ENCODE data around the gene PACRG.

DNA sequence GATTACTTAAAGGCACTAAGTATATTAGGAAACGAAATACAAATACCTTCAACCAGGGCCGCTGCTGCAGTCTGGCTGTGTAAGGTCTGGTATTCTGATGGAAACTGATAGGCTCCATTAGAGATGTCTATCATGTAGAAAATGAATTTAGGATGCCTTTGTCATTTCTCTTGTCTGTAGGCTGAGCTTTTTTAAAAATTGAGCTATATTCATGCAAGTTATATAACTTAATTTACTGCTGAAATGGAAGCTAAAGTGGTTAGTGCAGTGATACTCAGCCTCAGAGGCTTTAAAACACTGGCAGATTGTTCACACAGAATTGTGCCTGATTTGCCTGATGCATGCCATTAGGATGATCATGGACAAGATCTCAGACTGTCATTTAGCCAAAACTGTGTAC, 400.6 kb downstream of the PACRG start:
- TF ChIP-seq, protein P1, sequence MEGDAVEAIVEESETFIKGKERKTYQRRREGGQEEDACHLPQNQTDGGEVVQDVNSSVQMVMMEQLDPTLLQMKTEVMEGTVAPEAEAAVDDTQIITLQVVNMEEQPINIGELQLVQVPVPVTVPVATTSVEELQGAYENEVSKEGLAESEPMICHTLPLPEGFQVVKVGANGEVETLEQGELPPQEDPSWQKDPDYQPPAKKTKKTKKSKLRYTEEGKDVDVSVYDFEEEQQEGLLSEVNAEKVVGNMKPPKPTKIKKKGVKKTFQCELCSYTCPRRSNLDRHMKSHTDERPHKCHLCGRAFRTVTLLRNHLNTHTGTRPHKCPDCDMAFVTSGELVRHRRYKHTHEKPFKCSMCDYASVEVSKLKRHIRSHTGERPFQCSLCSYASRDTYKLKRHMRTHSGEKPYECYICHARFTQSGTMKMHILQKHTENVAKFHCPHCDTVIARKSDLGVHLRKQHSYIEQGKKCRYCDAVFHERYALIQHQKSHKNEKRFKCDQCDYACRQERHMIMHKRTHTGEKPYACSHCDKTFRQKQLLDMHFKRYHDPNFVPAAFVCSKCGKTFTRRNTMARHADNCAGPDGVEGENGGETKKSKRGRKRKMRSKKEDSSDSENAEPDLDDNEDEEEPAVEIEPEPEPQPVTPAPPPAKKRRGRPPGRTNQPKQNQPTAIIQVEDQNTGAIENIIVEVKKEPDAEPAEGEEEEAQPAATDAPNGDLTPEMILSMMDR (IDR thresholded peaks at IDR 0.05): no peak
- TF ChIP-seq POLR2AphosphoS5 (IDR thresholded peaks at IDR 0.05; ENCODE audit: low read depth, low read length) (no peak), TCF7L2 (IDR thresholded peaks at IDR 0.05; ENCODE audit: low read depth, low read length) (no peak)
- TF ChIP-seq, protein P2, sequence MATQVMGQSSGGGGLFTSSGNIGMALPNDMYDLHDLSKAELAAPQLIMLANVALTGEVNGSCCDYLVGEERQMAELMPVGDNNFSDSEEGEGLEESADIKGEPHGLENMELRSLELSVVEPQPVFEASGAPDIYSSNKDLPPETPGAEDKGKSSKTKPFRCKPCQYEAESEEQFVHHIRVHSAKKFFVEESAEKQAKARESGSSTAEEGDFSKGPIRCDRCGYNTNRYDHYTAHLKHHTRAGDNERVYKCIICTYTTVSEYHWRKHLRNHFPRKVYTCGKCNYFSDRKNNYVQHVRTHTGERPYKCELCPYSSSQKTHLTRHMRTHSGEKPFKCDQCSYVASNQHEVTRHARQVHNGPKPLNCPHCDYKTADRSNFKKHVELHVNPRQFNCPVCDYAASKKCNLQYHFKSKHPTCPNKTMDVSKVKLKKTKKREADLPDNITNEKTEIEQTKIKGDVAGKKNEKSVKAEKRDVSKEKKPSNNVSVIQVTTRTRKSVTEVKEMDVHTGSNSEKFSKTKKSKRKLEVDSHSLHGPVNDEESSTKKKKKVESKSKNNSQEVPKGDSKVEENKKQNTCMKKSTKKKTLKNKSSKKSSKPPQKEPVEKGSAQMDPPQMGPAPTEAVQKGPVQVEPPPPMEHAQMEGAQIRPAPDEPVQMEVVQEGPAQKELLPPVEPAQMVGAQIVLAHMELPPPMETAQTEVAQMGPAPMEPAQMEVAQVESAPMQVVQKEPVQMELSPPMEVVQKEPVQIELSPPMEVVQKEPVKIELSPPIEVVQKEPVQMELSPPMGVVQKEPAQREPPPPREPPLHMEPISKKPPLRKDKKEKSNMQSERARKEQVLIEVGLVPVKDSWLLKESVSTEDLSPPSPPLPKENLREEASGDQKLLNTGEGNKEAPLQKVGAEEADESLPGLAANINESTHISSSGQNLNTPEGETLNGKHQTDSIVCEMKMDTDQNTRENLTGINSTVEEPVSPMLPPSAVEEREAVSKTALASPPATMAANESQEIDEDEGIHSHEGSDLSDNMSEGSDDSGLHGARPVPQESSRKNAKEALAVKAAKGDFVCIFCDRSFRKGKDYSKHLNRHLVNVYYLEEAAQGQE (IDR thresholded peaks at IDR 0.05; ENCODE audit: insufficient read depth in 1 of 2, low read depth in 2 of 2, low read length in 1 of 2): no peak
